Stimulated activated CD8-positive, alpha-beta memory T cell treated with anti-CD3 and anti-CD28 coated beads, Interleukin-12 subunit alpha, Interleukin-12 subunit beta, amount 100 ng/mL, for 4 hours (primary cell): ENCODE data around the gene PRXL2A.

ENCODE experiments used
- DNase-seq: peaks from one replicate; pipeline ENCODE4 v3.0.0-alpha.2; 2020; ENCODE audit warnings: low read depth

PRXL2A gene

DNA sequence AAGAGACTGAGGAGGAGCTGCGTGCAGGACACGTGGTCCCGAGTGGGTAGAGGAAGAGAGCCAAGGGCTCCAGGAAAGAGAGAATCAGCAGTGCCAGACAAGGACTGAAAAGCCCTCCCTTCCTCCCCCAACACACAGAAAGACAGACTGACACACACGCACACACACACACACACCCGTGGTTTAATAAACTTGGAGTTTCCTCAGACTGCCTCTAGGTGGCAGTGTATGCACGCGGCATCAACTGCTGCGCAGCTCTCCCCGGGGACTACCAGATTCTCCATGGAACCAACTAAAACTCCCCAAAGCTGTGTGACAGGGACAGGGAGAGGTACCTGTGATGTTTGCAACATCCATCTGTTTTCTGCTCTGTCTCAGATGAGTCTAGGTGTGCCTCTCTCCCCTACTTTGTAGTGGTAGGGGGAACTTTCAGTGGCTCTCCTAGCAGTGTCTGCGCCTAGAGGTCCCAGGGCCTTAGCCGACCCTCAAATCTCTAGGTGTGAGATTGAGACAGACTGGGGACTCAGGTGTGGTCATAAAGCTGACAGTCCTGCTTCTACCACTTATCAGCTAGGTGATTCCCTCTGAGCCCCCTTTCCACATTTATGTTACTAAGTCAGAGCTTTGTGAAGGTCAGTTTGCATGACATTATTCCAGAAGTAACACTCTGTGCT lies 36.4 kb downstream of the PRXL2A start:
- DNase-seq, result no peak

DNA sequence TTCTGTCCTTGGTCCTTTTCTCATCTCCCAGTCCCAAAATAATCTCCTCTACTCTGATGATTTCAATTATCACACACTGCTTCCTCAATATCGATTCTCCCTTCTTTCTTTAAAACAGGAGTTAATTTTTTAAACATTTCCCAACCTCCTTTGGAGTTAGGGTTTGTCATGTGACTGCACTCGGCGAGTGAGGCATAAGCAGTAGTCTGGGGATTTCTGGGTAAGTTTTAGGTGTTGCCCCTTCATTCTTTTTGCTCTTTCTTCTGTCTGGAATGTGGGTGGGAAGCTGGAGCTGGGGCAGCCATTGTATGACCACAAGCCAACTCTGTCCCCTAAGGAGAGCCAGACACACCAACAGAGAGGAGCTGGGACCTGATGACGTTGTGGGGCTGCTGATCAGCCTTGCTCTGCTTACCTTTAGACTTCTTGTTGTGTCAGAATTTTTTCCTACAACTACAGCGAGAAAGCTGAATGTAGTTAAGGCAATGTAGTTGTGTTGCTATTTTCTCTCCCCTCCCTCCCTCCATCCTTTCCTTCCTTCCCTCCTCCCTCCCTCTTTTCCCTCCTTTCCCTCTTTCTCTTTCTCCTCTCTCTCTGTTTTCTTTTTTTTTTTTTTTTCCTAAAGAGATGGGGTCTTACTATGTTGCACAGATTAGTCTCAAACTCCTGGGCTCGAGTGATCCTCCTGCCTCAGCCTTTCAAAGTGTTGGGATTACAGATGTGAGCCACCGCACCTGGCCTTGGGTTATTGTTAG lies 39.3 kb downstream of the PRXL2A start:
- DNase-seq, result no peak

DNA sequence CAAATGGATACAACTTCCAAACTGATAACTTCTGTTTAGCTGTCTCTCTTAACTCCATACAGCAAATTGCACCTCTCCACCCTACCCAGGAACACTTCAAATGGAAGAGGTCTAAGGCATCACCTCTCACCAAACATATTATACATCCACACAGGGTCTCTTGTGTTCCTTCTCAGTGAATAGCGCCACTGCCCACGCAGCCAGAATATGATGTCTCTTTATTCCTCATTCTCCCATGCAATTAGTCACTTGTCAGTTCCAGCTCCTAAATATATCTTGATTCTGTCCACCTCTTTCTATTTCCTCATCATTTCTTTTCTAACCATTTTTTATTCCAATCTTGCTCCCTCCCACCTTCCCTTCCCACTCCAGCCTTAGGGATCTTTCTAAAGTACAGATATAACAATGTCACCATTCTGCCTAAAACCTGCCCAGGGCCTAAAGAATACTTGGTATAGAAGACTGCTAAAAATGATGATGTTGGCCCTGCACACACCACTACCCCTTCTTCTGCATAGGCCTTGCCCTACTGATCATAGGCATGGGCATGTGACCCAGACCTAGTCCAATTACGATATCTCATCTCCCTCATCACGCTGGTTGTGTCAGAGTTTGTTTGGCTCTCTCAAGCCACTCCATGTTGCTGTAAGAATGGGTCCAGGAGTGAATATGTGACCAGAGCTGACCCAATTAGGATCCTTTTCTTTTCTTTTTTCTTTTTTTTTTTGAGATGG lies 40.0 kb downstream of the PRXL2A start:
- no peak for DNase-seq

DNA sequence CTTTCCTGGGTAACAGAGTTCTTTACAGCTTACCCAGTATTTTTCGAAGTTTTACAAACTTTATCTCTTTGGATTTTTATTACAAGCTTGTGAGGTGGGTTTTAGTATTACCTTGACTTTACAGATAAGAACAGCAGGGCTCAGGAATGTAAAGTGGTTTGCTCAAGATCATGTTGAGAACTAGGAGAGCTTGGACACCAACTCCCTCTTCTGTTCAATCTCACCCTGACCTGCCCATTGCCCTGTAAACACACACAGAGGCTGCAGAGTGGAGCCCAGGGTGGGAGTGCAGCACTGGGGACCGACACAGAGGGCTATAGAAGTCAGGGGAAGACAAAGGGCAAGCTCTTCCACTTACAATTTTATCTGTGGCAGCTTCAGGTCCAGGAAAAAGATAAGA lies 41.2 kb downstream of the PRXL2A start:
- DNase-seq, result no peak

DNA sequence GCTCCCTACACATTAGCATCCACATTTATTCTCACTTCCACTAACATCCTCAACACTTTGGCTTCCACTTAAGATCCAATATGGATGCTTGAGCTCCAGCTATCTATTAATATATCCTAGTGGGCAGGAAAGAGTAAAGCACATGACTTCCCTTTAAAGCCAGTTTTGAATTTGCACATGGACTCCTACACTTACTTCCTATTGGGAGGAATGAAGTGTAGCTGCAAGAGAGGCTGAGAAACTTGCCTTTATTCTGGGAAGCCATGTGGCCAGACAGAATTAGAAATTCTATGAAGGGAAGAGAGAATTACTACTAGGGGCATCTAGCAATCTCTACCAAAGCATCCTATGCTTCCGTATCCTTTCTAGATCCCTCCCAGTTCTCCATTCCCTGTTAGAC lies 42.8 kb downstream of the PRXL2A start:
- DNase-seq, result no peak

DNA sequence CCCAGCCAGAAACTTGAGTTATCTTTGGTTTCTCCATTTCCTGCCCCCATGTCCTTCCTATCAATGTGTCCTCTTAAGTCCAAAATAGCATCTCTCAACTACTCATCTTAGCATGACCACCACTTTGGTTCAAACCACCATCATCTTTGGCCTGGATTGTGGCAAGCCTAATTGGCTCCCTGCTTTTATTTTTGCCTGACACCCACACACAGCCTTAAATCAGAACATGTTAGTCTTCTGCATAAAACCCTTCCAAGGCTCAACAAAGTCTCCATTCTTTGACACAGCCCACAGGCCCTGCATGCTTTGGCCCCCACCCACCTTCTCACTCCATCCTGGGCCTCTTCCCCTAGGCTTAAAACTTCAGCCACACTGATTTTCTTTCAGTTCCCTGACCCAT lies 43.7 kb downstream of the PRXL2A start:
- no peak for DNase-seq

DNA sequence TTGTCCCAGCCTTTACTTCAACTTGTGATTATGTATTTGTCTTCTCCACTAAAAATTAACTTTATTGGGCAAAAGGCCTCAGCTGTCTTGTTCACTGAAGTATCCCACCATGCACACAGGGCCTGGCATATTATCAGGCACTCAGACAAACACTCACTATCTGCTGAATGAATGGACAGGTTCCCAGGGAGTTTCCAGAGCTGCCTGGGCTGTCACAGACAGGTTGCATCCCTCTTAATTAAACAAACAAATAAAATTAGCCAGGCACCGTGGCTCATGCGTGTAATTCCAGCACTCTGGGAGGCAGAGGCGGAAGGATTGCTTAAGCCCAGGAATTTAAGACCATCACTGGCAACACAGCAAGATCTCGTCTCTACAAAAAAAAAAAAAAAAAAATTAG lies 44.3 kb downstream of the PRXL2A start:
- no peak for DNase-seq

DNA sequence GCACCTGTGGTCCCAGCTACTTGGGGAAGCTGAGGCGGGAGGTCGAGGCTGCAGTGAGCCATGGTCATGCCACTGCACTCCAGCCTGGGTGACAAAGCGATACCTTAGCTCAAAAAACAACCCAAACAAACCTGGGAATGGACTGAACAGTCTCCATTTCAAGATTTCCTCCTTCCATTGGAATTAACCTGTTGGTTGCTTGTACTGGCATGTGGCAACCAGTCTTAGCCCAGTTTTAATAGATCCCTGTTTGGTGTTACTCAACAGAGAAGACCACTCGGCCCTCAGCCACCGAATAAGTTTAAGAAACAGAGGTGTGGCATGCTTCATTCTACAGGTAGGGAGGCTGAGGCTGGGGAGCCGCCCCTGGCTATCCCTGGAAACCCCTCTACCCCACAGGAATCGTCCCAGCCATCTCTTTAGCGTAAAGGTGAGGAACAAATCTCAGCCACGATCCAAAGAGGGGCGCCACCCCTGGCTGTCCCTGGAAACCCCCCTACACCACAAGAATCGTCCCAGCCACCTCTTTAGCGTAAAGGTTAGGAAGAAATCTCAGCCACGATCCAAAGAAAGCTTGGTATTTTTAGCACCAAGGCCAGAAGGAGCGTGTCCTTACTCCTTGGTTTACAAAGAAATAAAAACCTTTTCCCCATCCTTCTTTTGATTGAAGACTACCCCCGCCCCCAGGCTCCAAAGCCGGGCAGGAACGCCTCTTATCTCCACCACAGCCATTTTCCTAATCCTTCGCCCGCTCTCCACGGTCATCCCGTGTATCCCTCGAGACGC lies 44.9 kb downstream of the PRXL2A start:
- DNase-seq, result no peak

DNA sequence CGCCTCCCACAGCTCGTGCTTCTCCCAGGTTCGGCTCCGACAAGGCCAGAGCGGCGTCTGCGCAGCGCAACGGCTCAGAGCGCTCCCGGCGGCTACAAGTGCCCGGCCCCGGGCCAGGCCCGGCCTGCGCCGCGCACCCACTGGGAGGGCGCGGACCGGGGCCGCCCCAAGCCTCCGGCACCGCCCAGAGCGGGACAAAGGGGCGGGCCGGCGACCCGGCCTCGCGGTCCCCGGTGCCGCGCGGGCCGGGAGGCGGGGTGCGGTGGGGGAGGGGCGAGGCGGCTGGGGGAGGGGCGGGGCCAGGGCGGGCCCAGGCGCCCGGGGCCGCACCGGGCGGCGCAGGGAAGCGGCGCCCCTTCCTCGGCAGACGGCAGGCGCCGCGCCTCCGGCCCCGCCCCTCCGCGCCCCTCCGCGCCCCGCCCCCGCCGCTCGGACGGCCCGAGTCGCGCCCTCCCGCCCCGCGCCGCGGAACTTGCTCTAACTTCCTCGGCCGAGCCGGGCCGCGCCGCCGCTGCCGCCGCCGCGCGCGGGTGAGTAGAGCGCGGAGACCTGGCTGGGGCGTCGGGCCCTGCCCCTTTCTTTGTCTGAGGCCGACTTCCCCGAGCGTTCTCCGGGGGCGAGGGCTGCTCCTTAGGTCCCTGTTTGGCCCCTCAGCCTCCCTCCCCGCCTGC lies 45.6 kb downstream of the PRXL2A start, which contains the start of gene TSPAN14:
Gene TSPAN14 (plus strand): TSS at position 469 of the 671 bp plus-strand sequence. CDS start 34,924 bp downstream, outside the sequence.
- peak; percentile 67 for DNase-seq

DNA sequence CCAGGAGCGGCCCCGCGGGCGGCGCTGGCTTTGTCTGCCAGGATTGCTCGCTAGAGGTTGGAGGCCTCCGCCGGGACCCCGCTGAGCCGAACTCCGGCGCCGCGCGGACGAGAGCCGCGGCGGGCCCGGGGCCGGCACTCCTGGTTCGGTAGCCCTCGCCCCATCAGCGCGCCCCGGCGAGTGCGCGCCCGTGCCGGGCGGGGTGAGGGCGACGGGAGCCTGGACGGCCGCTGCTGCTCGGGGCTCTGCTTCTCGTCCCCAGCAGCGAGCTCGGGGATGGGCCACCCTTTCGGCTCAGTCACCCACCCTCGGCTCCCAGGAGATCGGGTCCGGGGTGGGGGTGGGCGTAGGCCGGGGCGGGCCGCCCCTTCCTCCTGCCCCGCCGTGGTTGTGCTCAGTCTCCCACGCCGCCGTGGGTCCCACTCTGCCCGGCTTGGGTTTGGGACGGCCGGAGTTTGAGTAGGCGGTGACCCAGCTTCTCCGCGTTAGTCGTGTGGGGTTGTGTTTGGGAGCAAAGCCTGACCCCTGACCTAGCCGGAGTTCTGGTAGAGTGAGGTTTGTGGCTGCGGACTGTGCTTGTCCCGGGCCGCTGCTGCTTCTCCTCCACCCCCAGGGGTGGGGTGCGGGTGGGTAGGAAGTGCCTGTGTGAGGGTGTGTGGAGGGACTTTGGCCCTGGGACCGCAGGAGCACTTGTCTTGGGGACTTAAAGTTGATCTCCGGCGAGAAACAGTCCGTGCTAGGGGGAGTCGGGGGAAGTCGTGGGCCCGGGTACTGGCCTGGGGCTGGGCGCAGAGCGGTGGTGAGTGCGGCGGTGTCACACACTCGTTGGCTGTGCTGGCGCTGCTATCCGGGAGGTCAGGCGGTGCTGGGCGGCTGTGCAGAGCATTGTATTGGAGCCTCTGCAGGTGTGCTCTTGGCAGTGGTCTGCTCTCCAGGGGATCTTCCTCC lies 46.4 kb downstream of the PRXL2A start:
- no peak for DNase-seq

DNA sequence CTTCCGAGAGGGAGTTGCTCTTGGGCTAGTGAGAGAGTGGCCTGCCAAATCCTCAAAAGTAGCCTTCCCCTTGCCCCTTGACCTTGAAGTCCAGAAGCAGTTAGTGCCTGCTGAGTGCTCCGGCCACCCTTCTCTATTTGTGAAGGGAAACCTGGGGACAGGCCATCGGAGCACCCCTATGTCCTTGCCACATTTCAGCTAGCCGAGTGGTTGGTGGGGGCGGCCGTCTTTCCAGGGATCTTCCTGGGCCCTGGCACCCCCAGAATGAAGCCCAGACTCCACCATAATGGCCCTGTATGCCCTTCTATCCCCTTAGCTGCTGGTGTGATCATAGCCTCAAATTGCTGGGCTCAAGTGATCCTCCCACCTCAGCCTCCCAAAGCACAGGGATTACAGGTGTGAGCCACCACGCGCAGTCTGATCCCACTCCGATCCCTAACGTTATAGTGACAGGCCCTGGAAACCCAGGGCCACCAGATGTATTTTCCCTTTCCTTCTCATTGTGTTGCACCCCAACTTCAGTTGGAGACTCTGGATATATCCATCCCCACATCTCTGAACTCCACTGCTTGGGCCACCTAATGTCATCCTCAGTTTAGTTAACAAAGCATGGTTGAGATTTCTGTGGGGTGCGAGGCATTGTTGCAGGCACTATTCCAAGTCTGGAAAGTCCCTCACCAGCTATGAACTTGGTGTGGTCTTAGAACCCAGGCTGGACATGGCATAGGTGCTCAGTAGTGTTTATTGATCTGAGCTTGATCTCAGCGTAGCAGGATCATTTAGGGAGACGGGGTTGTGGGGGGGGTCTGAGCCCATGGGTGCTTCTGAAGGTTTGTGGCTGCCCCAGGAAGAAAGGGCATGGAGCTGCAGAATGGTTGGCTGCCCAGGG lies 47.4 kb downstream of the PRXL2A start:
- no peak for DNase-seq

DNA sequence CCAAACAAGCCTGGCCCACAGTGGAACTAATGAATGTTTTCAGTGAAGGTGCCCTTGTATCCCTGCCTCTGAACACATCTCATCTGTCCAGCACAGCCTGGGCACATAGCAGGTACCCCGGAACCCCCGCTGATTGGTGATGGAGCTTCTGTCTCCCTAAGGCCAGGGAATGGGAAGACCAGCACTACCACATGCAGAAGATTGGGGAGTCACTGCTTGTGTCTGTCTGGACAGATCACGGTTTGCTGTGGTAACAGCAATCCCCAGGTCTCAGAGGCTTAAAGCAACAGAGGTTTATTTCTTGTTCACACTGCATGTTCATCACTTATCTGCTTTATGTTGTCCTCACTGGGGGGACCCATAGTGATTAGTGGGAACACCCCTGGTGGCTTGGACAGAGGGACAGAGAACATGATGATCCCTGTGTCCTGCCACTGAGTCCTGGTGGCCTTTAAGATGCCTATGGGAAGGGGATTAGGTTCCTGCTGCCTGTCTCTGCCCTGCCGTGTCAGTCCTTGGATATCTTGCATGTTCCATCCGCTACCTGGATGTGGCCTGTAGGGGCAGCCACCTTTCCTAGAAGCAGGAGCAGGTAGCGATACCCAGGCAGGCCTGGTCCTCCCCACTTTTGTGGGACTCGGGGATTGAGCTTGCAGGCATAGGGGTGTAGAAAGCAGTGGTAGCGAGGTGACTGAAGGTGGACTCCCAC lies 49.4 kb downstream of the PRXL2A start:
- DNase-seq, result no peak

DNA sequence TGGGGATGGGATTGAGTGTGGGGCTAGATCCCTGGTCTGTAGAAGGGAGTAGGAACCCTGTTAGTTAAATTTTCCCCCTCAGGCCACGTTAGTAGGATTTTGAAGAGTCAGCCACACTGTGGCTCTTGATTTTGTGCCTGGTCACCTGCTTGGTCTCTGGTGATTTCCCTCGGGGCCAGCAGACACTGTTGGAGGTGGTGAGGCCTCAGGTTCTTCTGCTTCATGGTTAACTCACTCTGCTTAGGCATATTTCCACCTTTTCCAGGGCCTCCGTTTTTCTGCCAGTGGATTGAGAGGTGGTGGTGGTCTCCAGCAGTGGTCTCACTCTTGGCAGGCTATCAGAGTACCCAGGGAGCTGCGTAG lies 49.9 kb downstream of the PRXL2A start:
- no peak for DNase-seq

DNA sequence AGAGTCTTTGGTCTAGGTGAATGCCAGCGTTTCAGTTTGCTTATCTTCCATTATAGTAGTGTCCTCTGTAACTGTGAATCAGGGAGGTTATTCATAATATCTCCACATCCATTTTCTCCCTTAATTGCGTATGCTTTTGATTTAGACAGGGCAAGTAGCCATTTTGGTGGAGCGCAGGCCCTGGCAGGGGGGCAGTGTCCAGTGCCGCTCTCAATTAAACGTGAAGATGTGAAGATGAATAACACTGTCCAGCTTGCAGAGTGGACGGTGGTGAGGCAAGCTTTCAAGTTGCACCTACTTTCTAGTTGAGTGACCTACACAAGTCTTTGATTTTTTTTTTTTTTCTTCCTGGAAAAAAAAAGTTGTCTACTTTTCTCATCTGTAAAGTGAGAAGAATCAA lies 50.3 kb downstream of the PRXL2A start:
- DNase-seq, result no peak

DNA sequence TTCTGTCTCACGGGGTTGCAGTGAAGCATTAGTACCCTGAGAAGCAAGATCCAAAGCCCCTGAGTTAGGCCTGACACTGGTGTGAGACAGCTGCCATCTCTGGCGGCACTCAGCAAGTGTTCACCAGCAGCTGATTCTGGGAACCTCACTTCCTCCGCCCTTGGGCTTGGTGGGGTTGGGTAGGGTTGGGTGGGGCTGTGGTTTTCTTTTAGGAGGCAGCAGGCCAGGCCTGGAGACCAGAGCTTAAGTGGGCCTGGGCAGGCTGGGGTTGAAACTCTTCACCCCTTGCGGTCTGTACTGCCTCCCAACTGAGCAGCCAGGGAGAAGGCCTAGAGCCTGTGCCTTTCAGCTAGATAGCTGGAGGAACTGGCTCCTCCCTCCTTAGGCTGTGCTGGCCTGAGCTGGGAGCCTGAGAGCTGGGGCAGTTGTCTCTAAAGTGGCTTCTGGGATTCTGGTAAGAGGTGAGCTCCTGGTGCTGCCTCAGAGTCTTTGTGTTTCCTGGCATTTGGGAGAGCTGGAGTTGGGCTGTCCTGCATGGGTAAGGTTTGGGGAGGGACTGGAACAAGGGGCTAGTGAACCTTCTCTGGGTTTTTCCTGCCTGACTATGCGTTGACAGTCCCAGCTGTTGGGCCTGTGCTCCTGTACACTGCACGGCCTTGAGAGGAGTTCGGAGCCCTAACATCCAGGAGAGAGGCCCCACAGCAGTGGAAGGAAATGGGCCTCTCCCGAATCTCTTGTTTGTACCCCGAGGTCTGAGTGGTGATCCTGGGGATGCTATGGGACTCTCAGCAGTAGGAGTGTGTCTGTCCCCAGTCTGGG lies 50.9 kb downstream of the PRXL2A start:
- peak; percentile 54 for DNase-seq

DNA sequence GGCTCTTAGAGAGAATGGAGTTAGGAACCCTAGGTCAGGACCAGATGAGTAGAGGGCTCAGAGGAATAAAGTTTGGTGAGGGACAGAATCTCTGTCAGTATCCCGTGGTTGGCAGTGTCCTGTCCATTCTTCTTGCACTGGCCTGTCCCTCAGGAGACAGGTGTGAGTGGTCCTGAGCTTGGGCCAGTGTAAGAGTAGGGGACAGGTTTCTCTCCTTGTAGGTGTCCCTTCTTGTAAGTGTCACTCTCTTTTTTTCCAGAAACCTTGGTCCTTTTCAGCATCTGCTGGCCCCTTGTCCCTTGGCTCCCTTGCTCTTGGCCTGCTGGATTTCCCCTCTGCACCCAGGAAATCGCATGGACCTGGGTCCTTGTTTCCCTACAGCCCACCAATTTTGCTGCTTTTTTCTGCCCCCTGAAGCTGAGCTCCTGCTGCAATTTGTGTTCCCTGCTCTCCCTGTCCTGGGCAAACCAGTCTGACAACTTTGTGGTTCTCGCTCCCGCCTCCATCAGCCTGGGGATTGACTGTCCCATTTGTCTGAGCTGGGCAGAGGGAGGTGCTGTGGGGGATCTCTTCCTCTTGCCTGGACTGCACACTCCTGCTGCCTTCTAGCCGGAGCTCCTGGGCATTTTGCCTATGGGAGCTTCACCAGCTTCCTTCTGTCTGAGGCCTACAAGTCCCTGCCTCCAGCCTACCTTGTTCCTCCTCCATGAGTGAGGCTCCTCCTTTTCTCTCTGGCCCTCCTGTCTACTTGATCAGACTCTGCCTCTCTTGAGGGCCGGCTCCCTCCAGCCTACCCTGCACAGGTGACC lies 52.3 kb downstream of the PRXL2A start:
- no peak for DNase-seq
